C4-2B (cell line): Measurements from ENCODE around the gene ISX.

Experiments
- ZFX ChIP-seq: fragments of 450-650 bp; IDR thresholded peaks from 2 replicates; pipeline ENCODE4 v1.6.1; 2017
- TF ChIP-seq, protein P1 (sequence below): fragments of 450-650 bp; conservative IDR thresholded peaks from 2 replicates; pipeline ENCODE4 v1.5.1; 2017; ENCODE audit warnings: mild to moderate bottlenecking

GRCh38 chr22:35074583-35074982 is 8.6 kb downstream of the ISX start:
- TF ChIP-seq, protein P1, sequence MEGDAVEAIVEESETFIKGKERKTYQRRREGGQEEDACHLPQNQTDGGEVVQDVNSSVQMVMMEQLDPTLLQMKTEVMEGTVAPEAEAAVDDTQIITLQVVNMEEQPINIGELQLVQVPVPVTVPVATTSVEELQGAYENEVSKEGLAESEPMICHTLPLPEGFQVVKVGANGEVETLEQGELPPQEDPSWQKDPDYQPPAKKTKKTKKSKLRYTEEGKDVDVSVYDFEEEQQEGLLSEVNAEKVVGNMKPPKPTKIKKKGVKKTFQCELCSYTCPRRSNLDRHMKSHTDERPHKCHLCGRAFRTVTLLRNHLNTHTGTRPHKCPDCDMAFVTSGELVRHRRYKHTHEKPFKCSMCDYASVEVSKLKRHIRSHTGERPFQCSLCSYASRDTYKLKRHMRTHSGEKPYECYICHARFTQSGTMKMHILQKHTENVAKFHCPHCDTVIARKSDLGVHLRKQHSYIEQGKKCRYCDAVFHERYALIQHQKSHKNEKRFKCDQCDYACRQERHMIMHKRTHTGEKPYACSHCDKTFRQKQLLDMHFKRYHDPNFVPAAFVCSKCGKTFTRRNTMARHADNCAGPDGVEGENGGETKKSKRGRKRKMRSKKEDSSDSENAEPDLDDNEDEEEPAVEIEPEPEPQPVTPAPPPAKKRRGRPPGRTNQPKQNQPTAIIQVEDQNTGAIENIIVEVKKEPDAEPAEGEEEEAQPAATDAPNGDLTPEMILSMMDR: no peak
- TF ChIP-seq ZFX: no peak
